ENCODE data around the gene G2E3.
"Not testable (repeated sequence)": the region's sequence is repeated elsewhere in the genome, so short reads cannot be mapped to it uniquely, and the experiment has no call there.

The G2E3 gene

DNA sequence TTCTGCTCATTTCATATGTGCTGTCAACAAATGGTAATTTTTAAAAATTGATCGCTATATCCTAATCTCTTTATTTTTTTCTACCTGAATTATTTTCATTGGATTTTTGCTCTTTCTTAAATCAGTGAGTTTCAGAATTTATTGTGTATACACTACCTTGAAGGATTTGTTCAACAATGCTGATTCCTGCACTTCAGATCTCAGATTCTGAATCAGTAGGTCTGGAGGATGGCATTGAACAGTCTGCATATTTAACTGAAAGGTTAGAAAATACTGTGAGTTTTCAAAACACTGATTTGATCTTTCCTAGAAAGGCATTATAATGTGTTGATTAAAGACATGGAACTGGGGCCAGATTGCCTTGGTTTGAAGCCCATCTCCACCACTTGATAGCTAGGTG, 1.6 kb downstream of the G2E3 start:
- no peak for DNase-seq

DNA sequence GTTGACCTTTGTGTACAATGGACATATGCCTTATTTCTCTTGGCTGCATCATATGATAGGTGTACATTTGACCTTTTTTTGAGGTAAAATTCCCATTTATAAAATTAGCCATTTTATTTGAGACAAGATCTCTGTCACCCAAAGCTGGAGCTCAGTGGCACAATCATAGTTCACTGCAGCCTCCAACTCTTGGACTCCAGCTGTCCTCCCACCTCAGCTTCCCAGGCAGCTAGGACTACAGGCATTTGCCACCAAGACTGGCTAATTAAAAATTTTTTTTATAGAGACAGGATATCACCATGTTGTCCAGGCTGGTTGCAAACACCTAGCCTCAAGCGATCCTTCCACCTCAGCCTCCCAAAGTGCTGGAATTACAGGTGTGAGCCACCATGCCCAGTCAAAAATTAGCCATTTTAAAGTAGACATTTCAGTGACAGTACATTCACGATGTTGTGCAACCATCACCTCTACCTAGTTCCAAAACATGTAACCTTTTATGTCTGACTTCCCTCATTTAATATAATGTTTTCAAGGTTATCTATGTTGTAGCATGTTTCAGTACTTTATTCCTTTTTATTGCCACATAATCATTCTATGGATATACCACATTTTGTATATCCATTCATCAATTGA, 5.4 kb downstream of the G2E3 start:
- no peak for DNase-seq

DNA sequence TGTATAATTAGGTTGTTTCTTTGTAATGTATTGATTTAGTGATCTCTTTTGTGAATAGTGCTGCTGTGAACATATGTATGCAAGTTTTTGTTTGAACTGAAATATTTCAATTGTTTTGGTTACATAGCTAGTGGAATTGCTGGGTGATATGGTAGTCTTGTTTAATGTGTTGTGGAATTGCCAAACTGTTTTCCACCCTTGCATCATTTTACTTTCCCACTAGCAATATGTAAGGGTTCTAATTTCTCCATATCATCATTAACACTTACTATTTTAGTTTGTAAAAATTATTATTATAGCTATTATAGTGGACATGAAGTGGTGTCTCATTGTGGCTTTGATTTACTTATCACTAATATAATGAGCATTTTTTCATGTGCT, 5.9 kb downstream of the G2E3 start:
- no peak for DNase-seq

DNA sequence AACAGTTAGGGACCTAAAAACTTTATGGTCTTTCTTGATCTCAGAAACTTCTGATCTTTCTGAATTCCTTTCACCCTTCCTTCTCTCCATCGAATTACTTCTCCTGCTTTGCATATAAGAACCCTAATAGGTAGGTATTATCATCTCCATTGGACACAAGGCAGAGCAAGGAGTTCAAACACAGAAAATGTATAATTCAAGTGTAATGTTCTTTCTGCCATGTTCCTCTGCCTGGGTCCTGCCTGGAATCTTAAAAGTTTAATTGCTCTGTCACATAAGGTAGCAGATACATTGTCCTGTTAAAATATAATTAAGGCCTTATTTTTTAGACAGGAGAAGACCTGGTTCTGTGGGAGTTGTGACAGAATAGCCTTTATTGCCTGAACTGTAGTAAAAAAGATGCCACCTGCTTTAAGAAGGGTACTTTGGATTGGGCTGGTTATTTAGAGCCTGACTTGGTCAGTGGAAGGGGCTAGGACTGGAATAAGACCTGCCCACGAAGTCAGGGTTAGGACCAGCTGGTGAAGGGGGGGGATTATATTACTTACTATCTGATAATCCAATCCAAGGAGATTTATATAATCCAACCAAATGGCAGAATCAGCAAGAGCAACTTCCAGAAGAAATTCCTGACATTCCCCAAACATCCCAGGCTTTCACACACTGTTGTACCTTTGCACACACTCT, 10.4 kb downstream of the G2E3 start:
- no peak for DNase-seq

- no peak for DNase-seq
These were observed 10.9 kb downstream of the G2E3 start for GRCh38 chr14:30569903-30570226.

- no peak for DNase-seq
These were observed 13.3 kb downstream of the G2E3 start for GRCh38 chr14:30572237-30572636.

DNA sequence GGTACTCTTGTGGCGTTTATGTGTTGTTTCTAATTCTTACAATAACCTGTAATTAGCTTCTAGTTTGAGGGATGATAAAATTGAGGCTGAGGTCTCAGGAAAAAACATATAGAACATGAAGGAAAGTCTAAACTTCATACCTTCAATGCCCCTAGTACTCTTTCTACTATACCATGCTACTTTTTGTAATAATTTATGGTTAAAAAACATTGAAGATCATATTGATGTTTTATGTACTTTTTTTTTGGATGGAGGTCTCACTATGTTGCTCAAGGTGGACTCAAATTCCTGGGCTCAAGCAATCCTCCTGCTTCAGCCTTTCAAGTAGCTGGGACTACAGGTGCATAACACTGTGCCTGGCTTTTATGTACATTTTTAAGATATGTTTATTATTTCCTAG, 13.8 kb downstream of the G2E3 start:
- no peak for DNase-seq

GRCh38 chr14:30573226-30573814, 14.4 kb downstream of the G2E3 start:
- no peak for DNase-seq

DNA sequence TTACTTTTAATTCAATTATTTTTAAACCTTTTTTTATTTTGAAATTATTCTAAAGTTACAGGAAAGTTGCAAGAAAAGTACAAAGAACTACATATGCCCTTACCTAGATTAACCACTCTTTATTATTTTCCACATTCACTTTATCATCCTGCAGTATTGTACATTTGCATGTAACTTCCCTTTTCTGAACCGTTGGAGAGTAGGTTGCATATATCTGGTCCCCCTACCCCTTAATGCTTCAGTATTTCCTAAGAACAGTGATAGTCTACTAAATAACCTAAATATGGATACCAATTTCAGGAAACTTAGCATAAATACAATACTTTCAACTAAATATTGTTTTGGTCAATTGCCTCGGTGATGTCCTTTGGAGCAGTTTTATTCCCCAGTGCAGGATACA, 15.0 kb downstream of the G2E3 start:
- no peak for DNase-seq

GRCh38 chr14:30574777-30575176, 15.8 kb downstream of the G2E3 start:
- DNase-seq: not testable (repeated sequence)

DNA sequence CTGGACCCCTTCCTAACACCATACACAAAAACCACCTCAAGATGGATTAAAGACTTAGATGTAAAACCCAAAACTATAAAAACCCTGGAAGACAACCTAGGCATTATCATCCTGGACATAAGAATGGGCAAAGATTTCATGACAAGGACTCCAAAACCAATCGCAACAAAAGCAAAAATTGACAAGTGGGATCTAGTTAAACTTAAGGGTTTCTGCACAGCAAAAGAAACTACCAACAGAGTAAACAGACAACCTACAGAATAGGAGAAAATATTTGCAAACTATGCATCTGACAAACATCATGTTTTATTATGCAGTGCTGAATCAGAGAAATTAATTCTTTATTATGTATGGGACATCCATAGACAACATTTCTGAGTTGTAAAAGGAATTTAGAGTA, 17.4 kb downstream of the G2E3 start:
- DNase-seq: not testable (repeated sequence)

DNA sequence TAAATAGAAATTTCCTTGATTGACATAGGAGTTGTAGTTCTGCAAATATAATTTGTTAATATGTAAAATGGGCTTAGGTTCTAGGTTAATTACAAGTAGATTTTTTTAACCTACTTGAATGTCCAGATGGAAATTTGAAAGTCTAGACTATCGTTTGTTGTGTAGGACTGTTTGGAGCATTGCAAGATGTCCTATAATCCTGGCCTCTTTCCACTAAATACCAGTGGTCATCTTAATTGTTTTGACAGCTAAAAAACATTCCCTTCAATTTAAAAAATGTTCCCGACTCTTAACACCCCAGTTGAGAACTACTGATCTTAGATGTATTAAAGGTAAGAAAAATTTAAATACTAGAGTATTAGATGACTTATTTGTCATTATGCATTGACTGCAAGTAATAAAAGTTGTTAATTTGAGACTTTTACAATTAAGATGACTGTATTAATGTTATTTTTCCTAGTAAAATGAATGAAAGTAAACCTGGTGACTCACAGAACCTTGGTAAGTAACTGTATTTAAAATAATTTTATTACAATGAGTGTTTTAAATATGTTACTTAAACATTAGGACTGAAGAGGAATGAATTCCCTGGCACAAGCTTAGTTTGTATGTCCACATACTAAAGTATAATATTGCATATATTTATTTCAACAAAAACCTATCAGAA, 21.8 kb downstream of the G2E3 start:
- DNase-seq: no peak

DNA sequence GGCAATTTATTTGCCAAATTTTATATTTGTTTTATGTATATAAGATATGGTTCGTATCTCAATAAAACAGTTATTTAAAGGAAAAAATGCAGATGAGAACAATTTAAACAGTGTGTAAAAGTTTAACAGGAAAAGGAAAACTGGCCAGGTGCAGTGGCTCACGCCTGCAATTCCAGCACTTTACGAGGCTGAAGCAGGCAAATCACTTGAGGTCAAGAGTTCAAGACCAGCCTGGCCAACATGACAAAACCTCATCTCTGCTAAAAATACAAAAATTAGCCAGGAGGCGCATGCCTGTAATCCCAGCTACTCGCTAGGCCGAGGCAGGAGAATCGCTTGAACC, 22.3 kb downstream of the G2E3 start:
- DNase-seq: no peak

- DNase-seq: no peak
These were observed 23.4 kb downstream of the G2E3 start for GRCh38 chr14:30582376-30582775.

DNA sequence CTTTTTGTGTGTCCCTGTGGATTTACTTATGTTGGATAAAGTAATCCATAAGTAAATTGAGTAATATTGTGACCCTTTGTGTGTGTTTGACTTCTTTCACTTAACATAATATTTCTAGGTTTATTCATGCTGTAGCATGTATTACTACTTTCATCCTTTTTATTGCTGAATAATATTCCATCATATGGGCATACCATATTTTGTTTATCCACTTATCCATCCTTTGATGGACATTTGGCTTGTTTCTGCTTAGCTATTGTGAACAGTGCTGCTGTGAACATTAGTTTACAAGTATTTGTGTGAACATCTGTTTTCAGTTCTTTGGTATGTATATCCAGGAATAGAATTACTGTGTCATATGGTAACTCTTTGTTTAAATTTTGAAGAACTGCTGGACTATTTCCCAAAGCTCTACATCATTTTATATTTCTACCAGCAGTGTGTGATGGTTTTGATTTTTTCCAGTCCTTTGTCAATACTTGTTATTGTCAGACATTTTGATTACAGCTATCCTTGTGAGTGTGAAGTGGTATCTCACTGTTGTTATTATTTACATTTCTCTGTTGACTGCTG, 25.2 kb downstream of the G2E3 start:
- DNase-seq: no peak

GRCh38 chr14:30585204-30585603, 26.2 kb downstream of the G2E3 start:
- DNase-seq: no peak

DNA sequence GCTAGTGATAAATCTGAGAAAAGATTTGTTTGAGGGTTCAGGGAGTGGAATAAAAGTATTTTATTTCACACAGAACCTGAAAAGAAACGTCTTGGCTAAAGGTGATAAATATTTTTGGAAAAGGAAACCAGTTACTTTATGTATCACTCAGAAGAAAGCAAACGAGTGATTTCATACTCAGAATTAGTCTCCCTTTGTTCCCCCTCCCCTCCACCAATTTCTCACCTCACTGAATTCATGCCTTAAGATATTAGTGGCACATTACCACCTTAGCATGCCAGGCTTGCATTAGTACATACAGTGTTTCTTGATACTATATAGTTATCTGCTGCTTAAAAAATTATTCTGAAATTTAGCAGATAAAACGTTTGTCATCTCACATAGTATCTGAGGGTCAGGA, 28.2 kb downstream of the G2E3 start:
- no peak for DNase-seq

DNA sequence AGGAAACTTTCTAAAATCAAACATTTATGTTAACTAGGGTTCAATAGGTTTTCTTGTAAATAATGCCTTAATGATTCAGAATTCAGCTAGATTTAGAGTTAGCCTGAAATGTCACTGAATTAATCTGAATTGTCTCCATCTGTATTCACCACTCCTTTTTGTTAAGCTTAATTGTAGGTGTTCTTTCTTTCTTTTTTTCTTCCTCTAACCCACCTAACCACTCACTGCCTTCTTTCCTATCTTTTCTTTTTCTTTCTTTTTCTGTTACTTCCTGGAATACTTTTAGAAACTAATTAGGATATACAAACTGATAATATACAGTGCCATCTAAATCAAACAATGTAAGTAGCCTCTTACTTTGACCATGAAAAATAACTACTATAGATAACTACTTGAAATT, 29.9 kb downstream of the G2E3 start:
- no peak for DNase-seq

GRCh38 chr14:30596935-30597334, 38.0 kb downstream of the G2E3 start:
- no peak for DNase-seq

DNA sequence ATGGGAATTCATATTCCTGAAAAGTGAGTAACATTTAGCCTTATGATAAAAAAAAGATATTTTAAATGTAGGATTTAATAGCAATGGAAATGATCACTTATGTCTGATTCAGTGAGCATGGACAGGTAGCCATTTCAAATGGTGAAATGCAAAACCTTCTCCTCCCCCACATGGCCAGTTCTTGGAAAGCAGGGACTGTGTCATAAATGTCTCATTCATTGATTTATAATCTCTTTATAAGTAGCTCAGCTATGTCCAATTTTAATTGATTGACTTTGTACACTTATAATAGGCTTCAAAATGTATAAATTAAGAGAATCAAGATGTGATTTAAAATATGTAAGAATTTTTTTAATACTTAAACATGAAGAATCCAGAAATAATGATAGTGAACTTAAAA, 38.5 kb downstream of the G2E3 start:
- no peak for DNase-seq

GRCh38 chr14:30600922-30601918, 42.3 kb downstream of the G2E3 start:
- no peak for DNase-seq

- no peak for DNase-seq
These were observed 44.4 kb downstream of the G2E3 start for GRCh38 chr14:30603402-30603801.

GRCh38 chr14:30604696-30605095, 45.7 kb downstream of the G2E3 start:
- DNase-seq: not testable (repeated sequence)
